Activated CD8-positive, alpha-beta memory T cell treated with anti-CD3 and anti-CD28 coated beads, Interleukin-2, amount 50 U/mL, for 4 hours (primary cell): Measurements from ENCODE around the gene DPPA4.
"Not testable (repeated sequence)": the region's sequence is repeated elsewhere in the genome, so short reads cannot be mapped to it uniquely, and the experiment has no call there.

Experiments
- DNase-seq: peaks from one replicate; pipeline ENCODE4 v3.0.0-alpha.2; 2020

Gene DPPA4, protein sequence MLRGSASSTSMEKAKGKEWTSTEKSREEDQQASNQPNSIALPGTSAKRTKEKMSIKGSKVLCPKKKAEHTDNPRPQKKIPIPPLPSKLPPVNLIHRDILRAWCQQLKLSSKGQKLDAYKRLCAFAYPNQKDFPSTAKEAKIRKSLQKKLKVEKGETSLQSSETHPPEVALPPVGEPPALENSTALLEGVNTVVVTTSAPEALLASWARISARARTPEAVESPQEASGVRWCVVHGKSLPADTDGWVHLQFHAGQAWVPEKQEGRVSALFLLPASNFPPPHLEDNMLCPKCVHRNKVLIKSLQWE

DNA sequence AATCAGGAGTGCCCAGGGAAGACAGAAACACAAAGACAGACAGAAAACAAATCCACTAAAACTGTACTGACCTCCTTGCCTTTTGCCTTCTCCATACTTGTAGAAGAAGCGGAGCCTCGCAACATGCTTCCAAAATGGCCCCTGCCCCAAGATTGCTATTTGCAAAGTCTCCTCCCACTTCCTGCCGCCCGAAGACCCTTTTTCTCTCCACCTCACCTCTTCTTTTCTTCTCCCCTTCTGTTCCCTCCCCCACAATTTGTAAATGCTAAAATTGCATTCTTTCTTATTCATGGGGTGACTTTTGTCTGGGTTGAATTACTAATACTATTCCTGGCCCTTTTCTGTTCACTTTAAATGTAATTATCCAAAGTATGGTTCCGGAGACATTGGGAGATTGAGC lies at the start of gene DPPA4:
Gene DPPA4, minus strand, starts transcription at position 154 of the 400 bp plus-strand sequence. Its CDS starts 29 bp downstream, at position 125.
- DNase-seq: no peak

DNA sequence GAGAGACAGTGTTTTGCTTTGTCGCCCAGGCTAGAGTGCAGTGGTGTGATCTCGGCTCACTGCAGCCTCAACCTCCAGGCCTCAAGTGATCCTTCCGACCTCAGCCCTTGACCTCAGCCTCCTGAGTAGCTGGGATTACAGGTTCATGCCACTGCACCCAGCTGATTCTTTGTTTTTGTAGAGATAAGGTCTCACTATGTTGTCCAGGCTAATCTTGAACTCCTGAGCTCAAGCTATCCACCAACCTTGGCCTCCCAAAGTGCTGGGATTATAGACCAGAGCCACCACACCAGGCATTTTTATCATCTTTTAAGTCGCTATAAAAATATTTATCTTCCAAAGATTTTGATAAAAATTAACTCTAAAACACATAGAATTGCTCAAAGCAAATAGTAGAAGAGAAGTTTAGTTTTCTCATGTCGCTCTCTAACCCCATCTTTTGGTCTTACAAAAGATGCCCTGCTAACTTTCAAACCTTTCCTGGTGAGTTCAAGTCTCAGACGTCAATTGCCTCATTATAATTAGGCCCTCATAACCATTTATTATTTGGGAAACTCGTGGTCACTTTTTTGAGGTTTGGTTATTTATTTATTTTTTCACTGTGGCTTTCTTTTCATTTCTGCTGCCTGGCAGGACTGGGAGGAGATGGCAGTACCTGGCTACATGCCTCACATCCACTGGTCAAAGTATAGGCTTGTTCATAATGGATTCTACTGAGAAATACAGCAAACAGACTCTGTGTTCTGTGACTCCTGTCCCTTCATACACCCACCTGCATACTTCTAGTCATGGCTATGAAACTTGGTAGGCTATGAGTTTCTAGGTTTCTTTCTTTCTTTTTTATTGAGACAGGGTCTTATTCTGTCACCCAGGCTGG lies 48.3 kb upstream of the DPPA4 start:
- DNase-seq: no peak

DNA sequence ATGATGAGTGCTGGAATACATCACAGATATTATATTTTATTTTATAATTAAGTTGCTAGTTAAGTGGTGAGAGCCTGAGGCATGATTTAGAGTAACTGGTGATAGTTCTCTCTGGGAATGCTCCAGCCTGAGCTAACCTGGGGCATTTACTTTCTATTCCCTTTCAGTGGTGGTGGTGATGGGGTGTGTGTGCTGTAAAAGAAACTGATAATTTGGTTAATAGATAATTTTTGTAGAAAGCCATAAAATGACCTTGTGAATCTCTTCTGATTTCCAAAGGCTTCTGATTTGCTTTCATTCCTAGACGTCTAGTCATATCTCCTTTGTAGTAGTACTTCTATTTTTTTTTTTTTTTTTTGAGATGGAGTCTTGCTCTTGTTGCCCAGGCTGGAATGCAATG lies 46.8 kb upstream of the DPPA4 start:
- no peak for DNase-seq

DNA sequence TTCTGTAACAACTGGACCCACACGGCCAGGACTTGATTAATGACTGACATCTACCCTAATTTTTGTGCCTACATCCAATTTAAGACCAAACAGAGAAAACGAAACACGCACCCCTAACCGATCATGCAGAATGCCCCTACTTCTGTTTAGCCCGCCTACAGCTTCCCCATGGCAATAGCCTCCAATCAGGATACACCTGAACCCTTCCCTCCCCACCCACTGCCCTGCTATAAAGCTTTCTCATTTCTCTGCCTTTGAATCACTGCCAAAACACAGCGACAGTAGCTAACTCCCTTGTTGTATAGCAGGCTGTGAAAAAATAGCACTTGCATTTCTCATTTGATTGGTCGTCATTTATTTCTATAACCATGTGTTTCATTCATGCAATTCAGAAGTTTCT lies 45.2 kb upstream of the DPPA4 start:
- DNase-seq: no peak

DNA sequence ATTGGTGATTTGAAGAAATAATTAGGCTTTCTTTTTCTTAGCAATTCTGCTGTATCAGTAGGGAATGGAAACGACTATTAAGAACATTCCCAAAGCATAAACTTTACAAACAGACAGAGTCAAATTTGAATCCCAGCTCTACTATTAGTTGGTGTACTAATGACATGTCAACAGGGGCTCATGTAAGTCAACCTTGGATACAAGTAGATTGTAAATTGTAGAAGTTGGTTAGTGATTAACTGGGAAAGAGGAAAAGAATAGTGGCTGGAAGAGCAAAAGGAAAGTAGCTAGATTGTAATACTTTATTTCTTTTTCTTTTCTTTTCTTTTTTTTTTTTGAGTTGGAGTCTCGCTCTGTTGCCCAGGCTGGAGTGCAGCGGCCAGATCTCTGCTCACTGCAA lies 38.6 kb upstream of the DPPA4 start:
- no peak for DNase-seq

DNA sequence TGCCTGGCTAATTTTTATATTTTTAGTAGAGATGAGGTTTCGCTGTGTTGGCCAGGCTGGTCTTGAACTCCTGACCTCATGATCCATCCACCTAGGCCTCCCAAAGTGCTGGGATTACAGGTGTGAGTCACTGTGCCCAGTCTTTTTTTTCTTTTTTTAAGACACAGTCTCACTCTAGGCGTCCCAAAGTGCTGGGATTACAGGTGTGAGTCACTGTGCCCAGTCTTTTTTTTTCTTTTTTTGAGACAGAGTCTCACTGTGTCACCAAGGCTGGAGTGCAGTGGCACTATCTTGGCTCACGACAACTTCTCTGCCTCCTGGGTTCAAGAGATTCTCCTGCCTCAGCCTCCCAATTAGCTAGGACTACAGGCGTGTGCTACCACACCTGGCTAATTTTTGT lies 37.1 kb upstream of the DPPA4 start:
- not testable (repeated sequence) for DNase-seq

DNA sequence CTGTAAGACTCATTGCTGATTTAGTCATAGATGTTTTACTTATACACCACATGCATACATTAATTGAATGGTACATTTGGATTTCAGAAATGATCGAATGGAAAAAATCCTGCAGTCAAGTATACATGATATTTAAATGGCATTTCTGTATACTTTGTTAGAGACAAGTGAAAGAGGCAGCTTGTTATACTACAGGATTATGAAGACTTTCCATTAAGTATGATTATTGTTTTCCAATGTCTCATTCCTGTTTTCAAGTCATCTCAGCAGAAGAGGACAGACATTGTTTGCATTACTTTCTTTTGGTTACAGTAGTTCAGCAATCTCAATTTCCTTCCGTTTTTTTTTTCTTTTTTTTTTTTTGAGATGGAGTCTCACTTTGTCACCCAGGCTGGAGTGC lies 36.6 kb upstream of the DPPA4 start:
- DNase-seq: no peak

DNA sequence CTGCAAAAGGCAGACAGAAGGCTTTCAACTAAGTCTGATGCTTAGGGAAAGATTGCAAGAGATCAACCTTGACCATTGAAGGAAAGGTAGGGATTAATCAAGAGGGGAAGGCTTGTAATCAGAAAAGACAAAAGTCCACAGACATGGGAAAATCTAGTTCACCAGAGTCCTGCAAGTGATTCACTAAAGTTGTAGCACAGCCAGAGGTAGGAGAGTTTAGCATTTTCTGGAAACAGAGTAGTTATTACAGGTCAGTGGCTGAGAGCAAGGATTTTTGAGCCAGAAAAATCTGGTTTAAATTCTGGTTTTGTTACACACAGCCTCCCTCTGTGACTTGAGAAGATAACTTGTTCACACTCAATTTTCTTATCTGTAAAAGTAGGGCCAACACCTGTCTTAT lies 35.3 kb upstream of the DPPA4 start:
- DNase-seq: no peak

DNA sequence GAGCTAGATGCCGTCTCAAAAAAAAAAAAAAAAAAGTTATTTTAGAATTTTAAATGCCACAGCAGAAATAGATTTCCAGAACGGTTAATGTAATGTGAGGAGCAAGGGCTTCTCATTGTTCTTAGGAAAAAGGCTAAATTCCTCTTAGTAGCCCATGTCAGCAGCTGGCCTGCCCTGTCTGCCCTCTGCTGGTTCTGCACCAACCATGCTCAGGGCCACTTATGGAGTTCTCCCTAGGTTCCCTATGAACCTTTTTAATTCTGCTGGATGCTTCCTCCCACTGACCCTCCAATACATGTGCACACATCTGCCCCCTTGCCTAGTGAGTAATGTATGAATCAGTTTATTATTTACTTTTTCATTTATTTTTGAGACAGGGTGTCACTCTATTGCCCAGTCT lies 32.2 kb upstream of the DPPA4 start:
- DNase-seq: no peak

DNA sequence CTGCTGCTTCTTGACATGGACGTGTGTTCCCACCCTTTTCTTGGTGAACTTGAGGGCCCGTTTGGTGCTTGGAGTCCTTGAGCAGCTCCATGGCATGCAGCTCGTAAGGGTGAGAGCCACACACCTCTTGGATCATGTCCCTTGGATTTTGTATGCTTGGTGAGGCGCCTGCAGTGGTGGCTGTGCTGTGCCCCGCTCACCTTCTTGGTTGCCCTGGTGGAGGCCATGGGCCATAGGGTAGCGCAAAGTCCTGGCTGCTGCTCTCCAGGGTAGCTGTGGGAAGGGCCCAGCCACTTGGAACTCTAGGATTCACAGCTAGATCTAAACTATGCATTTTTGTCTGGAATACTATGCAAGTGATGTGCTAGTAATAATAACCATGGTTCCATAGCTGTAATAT lies 26.7 kb upstream of the DPPA4 start:
- no peak for DNase-seq

DNA sequence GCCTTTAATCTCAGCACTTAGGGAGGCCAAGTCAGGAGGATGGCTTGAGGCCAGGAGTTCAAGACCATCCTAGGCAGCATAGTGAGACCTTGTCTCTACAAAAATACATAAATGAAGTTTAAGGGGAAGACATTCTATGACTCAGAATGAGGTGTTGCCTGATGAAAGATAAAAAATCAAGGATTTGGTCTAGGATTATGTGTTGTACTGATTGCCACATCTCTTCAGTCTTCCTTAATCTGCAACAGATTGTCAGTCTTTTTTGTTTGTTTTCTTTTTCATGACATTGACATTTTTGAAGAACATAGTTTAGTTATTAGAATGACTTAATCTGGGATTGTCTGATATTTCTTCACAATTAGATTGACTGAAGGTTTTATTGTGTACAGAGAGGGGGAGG lies 26.3 kb upstream of the DPPA4 start:
- no peak for DNase-seq

DNA sequence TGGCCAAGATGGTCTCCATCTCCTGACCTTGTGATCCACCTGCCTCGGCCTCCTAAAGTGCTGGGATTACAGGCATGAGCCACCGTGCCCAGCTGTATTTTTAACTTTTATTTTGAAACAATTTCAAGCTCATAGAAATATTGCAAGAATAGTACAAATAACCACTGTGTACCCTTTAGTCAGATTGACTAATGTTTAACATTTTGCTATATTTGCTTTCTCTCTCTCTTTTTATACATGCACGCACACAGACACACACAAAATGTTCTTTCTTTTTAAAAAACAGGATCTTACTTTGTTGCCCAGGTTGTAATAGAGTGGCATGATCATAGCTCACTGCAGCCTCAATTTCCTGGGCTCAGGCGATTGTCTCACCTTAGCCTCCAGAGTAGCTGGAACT lies 25.5 kb upstream of the DPPA4 start:
- no peak for DNase-seq

DNA sequence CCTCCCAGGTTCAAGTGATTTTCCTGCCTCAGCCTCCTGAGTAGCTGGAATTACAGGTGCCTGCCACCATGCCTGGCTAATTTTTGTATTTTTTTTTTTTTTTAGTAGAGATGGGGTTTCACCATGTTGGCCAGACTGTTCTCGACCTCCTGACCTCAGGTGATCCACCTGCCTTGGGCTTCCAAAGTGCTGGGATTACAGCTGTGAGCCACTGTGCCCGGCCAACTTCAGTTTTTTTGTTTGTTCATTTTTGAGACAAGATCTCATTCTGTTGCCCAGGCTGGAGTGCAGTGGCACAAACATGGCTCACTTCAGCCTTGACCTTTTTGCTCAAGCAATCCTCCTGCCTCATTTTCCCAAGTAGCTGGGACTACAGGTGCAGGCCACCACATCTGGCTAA lies 21.5 kb upstream of the DPPA4 start:
- DNase-seq: not testable (repeated sequence)

DNA sequence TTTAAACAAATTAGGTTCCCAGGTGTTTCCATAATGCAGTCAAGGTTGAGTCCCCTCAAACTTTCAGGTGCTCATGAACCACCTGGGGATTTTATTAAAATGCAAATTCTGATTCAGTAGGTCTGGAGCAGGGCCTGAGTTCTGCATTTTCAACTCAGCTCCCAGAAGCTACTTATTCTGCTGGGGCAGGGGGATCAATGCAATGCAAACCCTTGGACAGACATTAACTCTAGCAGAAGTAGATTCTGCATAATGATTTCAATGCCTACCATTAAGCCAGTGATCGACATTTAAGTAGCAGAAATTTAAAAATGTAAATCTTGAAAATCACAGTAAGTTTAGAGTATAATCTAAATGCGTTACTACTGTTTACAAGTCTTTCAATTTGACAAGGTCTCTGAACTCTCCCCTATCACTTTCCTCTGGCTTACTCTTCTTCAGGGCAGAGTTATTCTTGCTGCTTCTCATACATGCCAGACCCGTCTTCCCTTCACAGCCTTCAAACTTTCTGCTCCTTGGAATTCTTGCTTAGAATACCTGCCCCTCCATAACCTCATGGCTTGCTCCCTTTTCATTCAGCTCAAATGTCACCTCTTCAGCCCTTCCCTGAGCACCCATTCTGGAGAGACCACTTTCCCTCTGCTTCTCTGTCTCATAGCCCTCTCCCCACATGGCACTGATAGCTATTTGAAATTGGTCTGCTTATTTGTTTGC lies 19.3 kb upstream of the DPPA4 start:
- DNase-seq: no peak

DNA sequence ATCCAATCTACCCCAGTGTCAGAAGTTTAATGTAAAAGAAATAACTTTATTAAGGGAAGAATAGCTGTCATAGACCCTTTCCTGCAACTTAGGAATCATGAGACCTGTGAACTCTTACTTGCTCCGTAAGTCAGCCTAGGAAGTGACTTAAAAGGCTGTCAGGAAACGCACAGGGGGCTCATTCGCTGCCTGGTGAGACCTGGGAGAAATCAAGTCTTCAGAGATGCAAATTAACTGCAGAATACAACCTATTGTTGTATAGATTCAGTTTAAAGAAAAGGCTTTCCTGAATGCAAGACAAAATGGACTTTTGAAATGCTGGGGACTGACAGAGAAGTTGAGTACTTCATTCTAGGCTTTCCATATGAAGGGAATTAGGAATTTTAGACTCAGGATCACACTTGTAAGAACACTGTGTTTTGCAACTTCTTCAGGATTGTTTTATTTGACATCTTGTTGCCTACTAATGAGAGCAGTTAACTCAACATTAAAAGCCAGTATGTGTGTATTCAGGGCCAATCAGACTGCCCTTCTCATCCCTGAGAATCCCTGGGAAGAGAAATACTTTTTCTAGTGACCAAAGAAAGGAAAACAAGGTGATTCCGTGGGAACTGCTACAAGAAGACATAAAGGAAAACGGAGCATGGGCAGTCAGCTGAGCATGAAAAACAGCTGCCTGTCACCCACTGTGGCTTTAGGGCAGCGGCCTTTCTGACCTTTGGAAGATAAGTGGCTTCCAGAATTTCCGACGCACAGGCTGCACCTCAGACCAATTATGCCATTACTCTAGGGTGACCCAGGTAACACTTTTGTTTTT lies 18.5 kb upstream of the DPPA4 start:
- DNase-seq: no peak

DNA sequence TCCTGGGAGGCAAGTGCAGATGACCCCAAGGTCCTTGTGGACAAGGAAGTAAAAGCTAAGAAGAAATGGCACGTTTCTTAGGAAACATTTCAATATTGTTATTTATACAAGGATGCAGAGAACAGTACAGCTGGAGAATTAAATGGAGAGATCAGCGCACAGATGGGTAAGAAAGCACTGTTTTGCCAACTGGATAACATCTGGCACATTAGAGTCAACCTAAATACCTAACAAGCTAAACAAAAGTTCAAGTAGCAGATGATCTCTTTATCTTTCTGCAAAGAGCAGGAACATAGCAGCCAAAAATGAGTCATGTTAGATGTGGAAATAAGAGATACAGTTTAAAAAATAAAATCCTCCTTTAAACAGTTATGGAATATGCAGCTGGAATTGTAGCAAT lies 15.7 kb upstream of the DPPA4 start:
- DNase-seq: no peak

DNA sequence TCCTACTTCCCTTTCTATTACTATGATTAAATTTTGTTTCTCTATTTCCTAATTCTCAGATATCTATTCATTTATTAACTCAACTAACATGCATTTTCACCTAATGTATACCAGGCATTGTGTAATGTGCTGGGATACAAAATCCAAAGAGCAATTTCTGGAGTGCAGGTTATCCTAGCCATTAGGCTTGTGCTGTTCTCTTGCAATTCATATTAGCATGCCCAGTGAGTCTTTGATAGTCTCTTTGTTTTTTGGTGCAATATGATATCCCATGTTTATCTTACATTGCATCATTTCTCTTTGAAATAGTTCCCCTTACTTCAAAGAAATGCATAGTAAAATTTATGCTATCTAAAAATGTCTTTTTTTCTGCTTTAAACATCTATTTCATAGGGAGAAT lies 13.9 kb upstream of the DPPA4 start:
- no peak for DNase-seq

DNA sequence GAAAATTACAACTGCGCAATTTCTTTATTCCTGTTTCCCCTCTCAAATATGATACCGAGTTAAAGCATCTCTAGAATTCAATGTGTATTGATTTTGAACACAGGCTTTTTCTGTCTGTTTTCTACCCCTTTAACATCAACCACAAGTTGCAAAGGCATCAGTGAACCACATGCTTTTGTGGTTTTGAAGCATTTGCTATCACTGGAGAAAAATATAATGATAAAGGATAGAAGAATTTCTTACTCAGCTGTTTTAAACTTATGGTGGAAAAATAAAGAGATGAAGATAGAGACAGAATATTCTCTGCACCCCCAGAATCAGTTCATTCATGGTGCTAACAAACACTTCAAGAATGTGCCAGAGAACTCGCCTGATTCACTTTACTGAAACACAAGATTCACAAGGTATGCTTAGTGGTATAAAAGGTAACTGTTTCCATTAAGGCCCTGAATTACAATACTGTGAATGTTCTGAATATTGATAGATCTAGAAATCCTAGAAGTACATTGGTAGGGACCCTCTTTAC lies 9.5 kb upstream of the DPPA4 start:
- DNase-seq: no peak

DNA sequence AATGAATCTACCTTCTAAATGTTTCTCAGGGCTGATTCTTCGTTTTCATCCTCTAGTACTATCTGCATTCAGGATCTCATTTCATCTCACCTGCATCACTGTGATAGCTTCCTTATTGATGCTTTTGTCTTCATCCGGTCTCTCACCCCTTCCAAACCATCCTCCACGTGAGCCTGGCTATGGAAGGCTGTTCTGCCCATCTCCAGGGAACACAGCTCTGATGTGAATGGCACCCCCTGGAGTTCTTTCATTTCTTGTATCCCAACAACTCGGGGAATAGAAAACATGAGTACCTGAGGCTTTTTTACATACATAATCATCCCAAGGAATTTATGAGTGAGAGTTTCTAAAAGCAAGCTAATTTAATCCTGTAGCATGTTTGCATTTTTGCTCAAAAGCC lies 8.8 kb upstream of the DPPA4 start:
- DNase-seq: no peak

DNA sequence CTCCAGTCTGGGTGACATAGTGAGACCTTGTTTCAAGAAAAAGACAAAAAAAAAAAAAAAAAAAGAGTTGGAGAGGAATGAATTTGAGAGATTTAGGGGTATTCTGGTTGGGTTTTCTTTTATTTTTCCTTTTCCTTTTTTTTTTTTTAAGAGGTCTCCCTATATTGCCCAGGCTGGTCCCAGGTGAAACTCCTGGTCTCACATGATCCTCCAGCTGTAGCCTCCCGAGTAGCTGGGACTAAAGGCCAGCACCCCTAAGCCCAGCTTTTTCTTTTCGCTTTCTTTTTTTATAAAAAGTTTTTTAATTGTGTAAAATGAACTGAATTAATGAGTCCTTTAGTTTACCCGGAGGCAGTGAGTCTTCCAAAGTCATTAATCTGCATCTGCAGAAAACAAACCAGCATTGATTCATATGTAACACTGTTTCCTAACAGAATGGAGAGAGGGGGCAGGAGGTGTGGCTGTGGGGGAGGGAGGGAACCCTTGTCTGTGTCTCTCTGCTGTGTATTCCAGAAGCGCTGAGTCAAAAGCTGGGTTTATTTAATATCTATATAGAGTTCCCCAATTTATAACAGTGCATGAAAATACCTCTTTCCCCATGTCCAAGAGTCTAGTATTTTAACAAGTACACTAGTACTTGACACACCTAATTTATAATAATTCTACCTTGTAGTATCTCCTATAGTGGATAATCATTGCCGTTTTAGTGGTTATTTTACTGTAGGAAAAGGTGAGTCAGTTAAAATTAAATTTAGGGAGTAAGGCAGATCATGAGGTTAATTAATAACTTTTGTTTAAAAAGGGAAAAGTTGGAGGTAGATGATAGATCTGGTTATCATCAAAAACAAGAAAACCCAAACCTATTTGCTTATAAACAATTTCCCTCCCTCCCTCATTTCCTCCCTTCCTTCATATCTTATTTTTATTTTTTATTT lies 2.6 kb upstream of the DPPA4 start:
- DNase-seq: no peak

DNA sequence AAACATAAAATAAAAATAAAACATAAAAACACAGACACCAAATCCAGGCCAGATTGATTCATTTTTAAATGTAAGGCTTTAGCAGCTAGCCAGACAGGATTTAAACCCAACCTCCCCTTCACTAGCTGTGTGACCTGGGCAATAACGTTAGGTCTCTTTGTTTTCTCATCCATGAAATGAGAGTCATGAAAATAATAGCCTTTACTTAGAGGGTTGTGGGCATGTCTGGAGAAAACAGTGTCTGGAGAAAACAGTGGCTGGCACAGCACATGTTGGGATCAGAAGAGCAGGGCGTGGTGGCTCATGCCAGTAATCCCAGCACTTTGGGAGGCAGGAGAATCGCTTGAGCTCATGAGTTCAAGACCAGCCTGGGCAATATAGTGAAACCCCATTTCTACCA lies 1.9 kb upstream of the DPPA4 start:
- DNase-seq: no peak

DNA sequence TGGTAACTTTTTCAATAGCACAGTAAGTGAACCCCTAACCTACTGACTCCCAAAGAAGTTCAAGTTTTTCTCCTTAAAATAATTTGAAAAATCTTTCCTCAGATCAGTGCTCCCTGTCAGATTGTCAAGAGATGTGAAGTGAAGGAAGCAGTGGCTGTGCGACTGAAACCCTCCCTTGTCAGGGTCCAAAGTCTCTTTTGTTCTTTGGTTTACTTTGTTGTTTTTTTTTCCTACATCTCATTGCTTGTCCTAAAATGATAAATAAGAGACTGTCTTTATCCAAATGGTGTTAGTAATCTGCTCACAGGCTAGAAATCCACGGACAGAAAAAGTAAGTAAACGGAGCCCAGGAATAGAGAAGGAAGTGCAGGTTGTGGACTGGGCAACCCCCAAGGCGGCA lies 976 bp upstream of the DPPA4 start:
- DNase-seq: no peak
